ENCODE data around the gene SLC34A3. TPM values are rescaled to one million over a fixed set of nuclear protein-coding genes. Genes with fewer than 3 reads are reported as not detected.

Gene SLC34A3
- total and polyA plus RNA-seq, 2 donors (not counting 1 experiment from before 2014, with no cell fraction given): not detected

GRCh38 chr9:137253717-137254623 lies 23.3 kb downstream of the SLC34A3 start:
- intact Hi-C loops (cut with micrococcal nuclease): loop anchor here (2.0 kb wide), 1 partner anchor 15 kb away; no protein-coding TSS in a partner anchor
- no peak for TF ChIP-seq EZH2 (IDR thresholded peaks at IDR 0.05; ENCODE audit: borderline replicate concordance, insufficient read depth, low read depth, low read length, poor library complexity, severe bottlenecking)
- TF ChIP-seq CTCF (IDR thresholded peaks at IDR 0.05): no peak
- Mint-ChIP-seq H3K4me3 (peak overlapping the region; percentile 86), H3K9me3 (ENCODE audit: insufficient read depth) (no peaks in the 10 kb centered on the region), H3K27me3 (no peaks in the 10 kb centered on the region), H3K4me1 (peaks cover 25% of the 10 kb centered on the region), H3K27ac (peak overlapping the region; percentile 73)
- peak overlapping the region; percentile 91 for H2AFZ ChIP-seq (ENCODE audit: insufficient read depth, low read depth, low read length, poor library complexity, severe bottlenecking)
- H3K27ac ChIP-seq (ENCODE audit: low read length in 2 of 2): no peak overlapping the region
- H3K9me3 ChIP-seq (ENCODE audit: control extremely low read depth in 1 of 3, control insufficient read depth in 2 of 3, insufficient read depth in 1 of 3, low read length in 2 of 3): no peaks in the 10 kb centered on the region
- no peak for ATAC-seq (ENCODE audit: low read depth)
- peaks cover 0 to 11% of the 10 kb centered on the region in 2 experiments for H3K36me3 ChIP-seq (replicated peaks in 1 of 2; ENCODE audit: control extremely low read depth in 1 of 2, control insufficient read depth in 1 of 2, extremely low read depth in 1 of 2, insufficient read depth in 2 of 2, low read length in 1 of 2)
- H3K4me2 ChIP-seq (replicated peaks; ENCODE audit: low read depth, low read length, poor library complexity, severe bottlenecking): peak overlapping the region; percentile 92
- H4K20me1 ChIP-seq (ENCODE audit: control insufficient read depth, insufficient read depth, low read length, poor library complexity, severe bottlenecking): peaks cover 18% of the 10 kb centered on the region
- CTCF ChIA-PET: interaction anchor here (0.9 to 2.3 kb wide), 8 partner anchors 10 to 48 kb away, joined by 3 to 14 read pairs (median 3); partner anchors contain the start of genes CYSRT1, NRARP, TOR4A and TUBB4B
- POLR2A ChIA-PET: interaction anchor here (0.7 to 3.5 kb wide), 7 partner anchors 11 to 167 kb away, joined by 3 to 29 read pairs (median 5); partner anchors contain the start of genes MAN1B1, TOR4A and TUBB4B
- peaks cover 30% of the 10 kb centered on the region for H3K79me2 ChIP-seq (ENCODE audit: control insufficient read depth, insufficient read depth, low read length)
- H3K4me3 ChIP-seq (ENCODE audit: control extremely low read depth in 1 of 5, extremely low read depth in 1 of 5, insufficient read depth in 1 of 5, low read depth in 2 of 5, low read length in 4 of 5): peak overlapping the region in 4 of 5 experiments; percentile 67 to 81 (median 75)
- WGBS (ENCODE audit: insufficient coverage): 93% methylated on average over 21 of the region's 21 CpGs
- peak overlapping the region; percentile 85 for H3K9ac ChIP-seq (ENCODE audit: low read length)
- peaks cover 17 to 27% of the 10 kb centered on the region in 2 donors for H3K4me1 ChIP-seq (ENCODE audit: control insufficient read depth in 2 of 2, insufficient read depth in 2 of 2, low read length in 2 of 2)
- no peaks in the 10 kb centered on the region for H3K27me3 ChIP-seq (replicated peaks in 1 of 4; ENCODE audit: control extremely low read depth in 1 of 4, control insufficient read depth in 3 of 4, insufficient read depth in 4 of 4, low read length in 3 of 4)
- DNase-seq: no peak

Data from B cell (primary cell).